Measurements from ENCODE around the gene NCOA6.

The NCOA6 gene

DNA sequence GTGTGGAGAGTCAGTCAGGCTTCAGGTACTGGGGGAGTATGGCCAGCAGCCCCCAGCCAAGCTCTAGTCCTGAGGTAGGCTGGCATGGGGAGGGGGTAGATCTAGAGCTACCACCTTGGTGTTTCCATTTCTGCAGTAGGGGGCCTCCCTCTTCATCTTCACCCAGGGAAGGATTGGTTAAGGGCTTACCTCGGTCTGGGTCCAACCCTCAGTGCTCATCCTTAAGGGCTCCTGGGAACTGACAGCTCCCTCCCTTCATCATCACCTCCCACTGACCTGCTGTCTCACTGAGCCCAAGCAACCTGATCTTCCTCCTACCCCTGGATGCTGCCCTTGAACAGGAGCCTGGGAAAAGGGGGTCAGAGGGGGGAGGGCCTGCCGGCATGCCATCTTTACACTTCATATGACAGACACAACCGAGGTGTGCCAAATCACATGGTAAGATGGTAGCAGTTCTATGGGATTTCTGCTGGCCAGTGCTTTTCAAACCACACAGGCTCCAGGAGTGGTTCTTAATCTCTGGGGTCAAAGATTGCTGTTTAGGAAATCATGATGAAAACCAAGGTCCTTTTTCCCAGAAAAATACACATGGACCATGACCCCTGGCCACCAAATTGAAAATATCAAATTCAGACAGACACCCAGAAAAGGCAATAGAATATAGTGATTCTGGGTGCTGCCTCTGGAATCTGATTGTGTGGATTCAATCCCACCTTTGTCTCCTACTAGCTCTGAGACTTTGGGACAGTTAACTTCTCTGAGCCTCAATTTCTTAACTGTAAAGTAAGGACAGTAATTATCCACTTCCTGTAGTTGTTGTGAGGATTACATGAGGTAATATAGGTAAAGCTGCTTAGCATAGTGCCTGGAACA lies 118.3 kb downstream of the NCOA6 start:
- H3K9me3 ChIP-seq (ENCODE audit: control insufficient read depth, insufficient read depth, low read length) = no peaks in the 10 kb centered on the region
- H3K4me3 ChIP-seq (ENCODE audit: low read depth, low read length) = no peak overlapping the region
- peaks cover 14% of the 10 kb centered on the region for H3K4me1 ChIP-seq (ENCODE audit: control insufficient read depth, insufficient read depth, low read length)
- peaks cover 3% of the 10 kb centered on the region for H3K36me3 ChIP-seq (ENCODE audit: control insufficient read depth, insufficient read depth, low read length)
- H3K27me3 ChIP-seq (ENCODE audit: control insufficient read depth, insufficient read depth, low read length) = peaks cover 23% of the 10 kb centered on the region
- no peak overlapping the region for H3K9ac ChIP-seq (ENCODE audit: low read depth, low read length)

- H3K4me3 ChIP-seq (ENCODE audit: low read depth, low read length) = no peak overlapping the region
- H3K27me3 ChIP-seq (ENCODE audit: control insufficient read depth, insufficient read depth, low read length) = peaks cover 27% of the 10 kb centered on the region
- H3K4me1 ChIP-seq (ENCODE audit: control insufficient read depth, insufficient read depth, low read length) = peaks cover 14% of the 10 kb centered on the region
- peaks cover 3% of the 10 kb centered on the region for H3K36me3 ChIP-seq (ENCODE audit: control insufficient read depth, insufficient read depth, low read length)
- no peaks in the 10 kb centered on the region for H3K9me3 ChIP-seq (ENCODE audit: control insufficient read depth, insufficient read depth, low read length)
- no peak overlapping the region for H3K9ac ChIP-seq (ENCODE audit: low read depth, low read length)
These were observed 119.1 kb downstream of the NCOA6 start for GRCh38 chr20:34706302-34706875.

DNA sequence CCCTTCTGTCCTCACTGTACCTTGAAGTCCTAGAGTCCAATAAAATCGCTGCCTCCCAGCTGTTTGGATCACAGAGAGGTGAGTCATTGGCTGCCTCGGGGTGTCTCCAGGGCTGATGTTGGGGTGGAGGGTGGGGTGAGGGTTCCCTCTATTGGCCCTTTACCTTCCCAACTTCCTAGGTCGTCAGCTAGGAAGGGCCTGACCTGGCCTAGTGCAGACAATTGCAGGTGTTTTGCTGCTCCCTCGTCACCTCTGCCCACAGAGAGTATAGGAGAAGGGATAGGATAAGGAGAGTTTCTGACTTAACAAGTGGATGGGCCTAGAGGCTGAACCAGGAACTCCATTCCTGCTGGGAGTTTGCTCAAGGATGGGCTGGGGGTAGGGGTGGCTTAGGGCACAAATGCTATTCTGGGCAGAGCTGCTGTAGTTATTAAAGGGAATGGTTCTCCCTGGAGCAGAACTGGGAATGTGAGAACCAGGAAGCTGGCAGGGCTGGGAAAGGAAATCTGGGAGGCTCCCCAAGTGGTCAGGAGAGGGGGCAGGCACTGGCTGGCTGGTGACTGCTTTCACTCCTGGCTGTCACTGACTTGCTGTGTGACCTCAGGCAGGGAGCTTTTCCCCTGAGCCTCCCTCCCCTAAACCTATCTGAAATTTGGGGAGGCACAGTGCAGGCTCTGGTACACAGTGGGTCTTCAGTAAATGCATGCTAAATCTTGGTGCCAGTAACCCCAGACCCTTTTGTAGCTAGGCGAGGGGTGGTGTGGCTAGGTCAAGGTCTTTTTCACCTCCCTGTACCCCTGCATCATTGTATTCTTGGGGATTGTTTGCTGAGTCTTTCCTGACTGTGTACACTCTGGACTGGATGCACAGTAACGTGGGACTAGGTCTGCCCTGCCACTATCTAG lies 119.8 kb downstream of the NCOA6 start:
- Histone ChIP-seq H3K36me3 (ENCODE audit: control insufficient read depth, insufficient read depth, low read length) (peaks cover 3% of the 10 kb centered on the region), H3K9me3 (ENCODE audit: control insufficient read depth, insufficient read depth, low read length) (no peaks in the 10 kb centered on the region), H3K9ac (ENCODE audit: low read depth, low read length) (peak overlapping the region; percentile 60), H3K4me3 (ENCODE audit: low read depth, low read length) (peak overlapping the region; percentile 72), H3K4me1 (ENCODE audit: control insufficient read depth, insufficient read depth, low read length) (peaks cover 14% of the 10 kb centered on the region), H3K27me3 (ENCODE audit: control insufficient read depth, insufficient read depth, low read length) (peaks cover 20% of the 10 kb centered on the region)

GRCh38 chr20:34705008-34705396 lies 120.4 kb downstream of the NCOA6 start:
- Histone ChIP-seq H3K9ac (ENCODE audit: low read depth, low read length) (peak overlapping the region; percentile 60), H3K4me3 (ENCODE audit: low read depth, low read length) (peak overlapping the region; percentile 72), H3K36me3 (ENCODE audit: control insufficient read depth, insufficient read depth, low read length) (no peaks in the 10 kb centered on the region), H3K27me3 (ENCODE audit: control insufficient read depth, insufficient read depth, low read length) (peaks cover 14% of the 10 kb centered on the region), H3K4me1 (ENCODE audit: control insufficient read depth, insufficient read depth, low read length) (peaks cover 12% of the 10 kb centered on the region), H3K9me3 (ENCODE audit: control insufficient read depth, insufficient read depth, low read length) (no peaks in the 10 kb centered on the region)

GRCh38 chr20:34704177-34705007 lies 121.1 kb downstream of the NCOA6 start, which contains the start of gene TP53INP2:
Gene TP53INP2 (plus strand): TSS chr20:34704344. CDS start chr20:34708740, 4,396 bp downstream.
- H3K27me3 ChIP-seq (ENCODE audit: control insufficient read depth, insufficient read depth, low read length) = peaks cover 14% of the 10 kb centered on the region
- H3K9ac ChIP-seq (ENCODE audit: low read depth, low read length) = peak within 1 kb of the TSS; percentile 60
- no peaks in the 10 kb centered on the region for H3K36me3 ChIP-seq (ENCODE audit: control insufficient read depth, insufficient read depth, low read length)
- peak within 1 kb of the TSS; percentile 84 for H3K4me3 ChIP-seq (ENCODE audit: low read depth, low read length)
- peaks cover 12% of the 10 kb centered on the region for H3K4me1 ChIP-seq (ENCODE audit: control insufficient read depth, insufficient read depth, low read length)
- H3K9me3 ChIP-seq (ENCODE audit: control insufficient read depth, insufficient read depth, low read length) = no peaks in the 10 kb centered on the region

DNA sequence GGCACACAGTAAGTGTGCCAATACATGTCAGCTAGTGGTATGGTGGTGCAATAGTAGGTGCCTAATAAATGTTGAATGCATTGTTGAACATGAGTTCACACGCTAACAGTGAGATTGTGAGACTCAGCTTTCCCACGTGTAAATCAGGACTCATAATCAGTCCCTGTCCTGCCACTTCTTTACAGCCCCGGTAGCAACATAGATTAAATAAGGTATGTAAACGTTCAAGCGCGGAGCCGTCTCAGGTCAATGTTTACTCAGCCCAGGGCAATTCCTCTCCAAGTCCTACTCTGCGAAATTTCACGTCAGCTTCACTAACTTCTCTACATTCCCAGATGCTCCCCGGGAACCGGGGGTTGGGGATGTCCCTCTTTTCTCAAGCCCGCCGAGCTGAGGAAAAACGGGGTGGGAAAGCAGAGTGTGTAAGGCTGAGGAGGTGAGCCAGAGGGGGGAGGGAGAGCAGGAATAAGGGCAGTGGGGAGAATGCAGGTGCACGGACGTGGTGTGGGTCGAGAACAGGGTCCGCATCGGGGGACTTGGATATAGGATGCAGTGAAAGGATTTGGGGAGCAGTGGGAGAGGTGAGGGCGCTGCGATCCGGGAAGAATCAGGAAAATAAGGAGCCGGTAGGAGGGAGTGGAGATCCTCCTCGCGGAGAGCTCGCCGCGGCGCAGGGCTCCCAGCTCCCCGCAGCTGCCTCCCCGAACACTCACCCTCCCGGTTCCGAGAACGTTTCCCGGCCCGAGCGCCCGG lies 121.9 kb downstream of the NCOA6 start:
- Histone ChIP-seq H3K36me3 (ENCODE audit: control insufficient read depth, insufficient read depth, low read length) (no peaks in the 10 kb centered on the region), H3K4me1 (ENCODE audit: control insufficient read depth, insufficient read depth, low read length) (peaks cover 12% of the 10 kb centered on the region)

GRCh38 chr20:34703061-34703423 lies 122.4 kb downstream of the NCOA6 start:
- Histone ChIP-seq H3K4me3 (ENCODE audit: low read depth, low read length) (peak overlapping the region; percentile 84), H3K36me3 (ENCODE audit: control insufficient read depth, insufficient read depth, low read length) (no peaks in the 10 kb centered on the region), H3K9ac (ENCODE audit: low read depth, low read length) (no peak overlapping the region), H3K4me1 (ENCODE audit: control insufficient read depth, insufficient read depth, low read length) (peaks cover 9% of the 10 kb centered on the region), H3K9me3 (ENCODE audit: control insufficient read depth, insufficient read depth, low read length) (no peaks in the 10 kb centered on the region), H3K27me3 (ENCODE audit: control insufficient read depth, insufficient read depth, low read length) (peaks cover 14% of the 10 kb centered on the region)

More for the DNA sequence above, 121.9 kb downstream of the NCOA6 start:
- Histone ChIP-seq H3K9me3 (ENCODE audit: control insufficient read depth, insufficient read depth, low read length) (no peaks in the 10 kb centered on the region), H3K9ac (ENCODE audit: low read depth, low read length) (peak overlapping the region; percentile 39), H3K27me3 (ENCODE audit: control insufficient read depth, insufficient read depth, low read length) (peaks cover 14% of the 10 kb centered on the region), H3K4me3 (ENCODE audit: low read depth, low read length) (peak overlapping the region; percentile 84)

DNA sequence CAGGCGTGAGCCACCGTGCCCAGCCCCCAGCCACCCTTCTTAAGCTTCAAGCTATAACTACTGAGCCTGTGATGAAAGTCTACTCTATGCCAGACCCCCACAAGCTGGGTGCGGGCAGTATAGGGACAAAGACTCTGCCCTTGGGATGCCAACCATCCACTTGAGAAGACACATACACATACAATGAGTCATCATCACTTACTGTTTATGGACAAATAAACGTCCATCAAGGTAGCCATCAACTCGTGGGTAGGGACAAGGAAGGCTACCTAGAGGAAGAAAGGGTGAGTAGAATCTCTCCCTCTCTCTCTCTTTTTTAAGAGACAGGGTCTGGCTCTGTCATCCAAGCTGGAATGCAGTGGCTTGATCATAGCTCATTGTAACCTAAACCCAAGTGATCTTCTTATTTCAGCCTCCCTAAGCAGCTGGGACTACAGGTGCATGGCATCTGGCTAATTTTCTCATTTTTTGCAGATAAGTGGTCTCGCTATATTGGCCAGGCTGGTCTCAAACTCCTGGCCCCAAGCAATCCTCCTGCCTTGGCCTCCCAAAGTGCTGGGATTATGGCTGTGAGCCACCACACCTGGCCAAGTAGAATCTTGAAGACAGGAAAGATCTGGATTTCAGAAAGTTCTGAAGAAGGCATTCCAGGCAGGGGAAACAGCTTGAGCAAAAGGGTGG lies 123.9 kb downstream of the NCOA6 start:
- H3K4me3 ChIP-seq (ENCODE audit: low read depth, low read length) = no peak overlapping the region
- no peaks in the 10 kb centered on the region for H3K36me3 ChIP-seq (ENCODE audit: control insufficient read depth, insufficient read depth, low read length)
- H3K4me1 ChIP-seq (ENCODE audit: control insufficient read depth, insufficient read depth, low read length) = peaks cover 9% of the 10 kb centered on the region
- no peak overlapping the region for H3K9ac ChIP-seq (ENCODE audit: low read depth, low read length)
- no peaks in the 10 kb centered on the region for H3K9me3 ChIP-seq (ENCODE audit: control insufficient read depth, insufficient read depth, low read length)
- peaks cover 14% of the 10 kb centered on the region for H3K27me3 ChIP-seq (ENCODE audit: control insufficient read depth, insufficient read depth, low read length)

DNA sequence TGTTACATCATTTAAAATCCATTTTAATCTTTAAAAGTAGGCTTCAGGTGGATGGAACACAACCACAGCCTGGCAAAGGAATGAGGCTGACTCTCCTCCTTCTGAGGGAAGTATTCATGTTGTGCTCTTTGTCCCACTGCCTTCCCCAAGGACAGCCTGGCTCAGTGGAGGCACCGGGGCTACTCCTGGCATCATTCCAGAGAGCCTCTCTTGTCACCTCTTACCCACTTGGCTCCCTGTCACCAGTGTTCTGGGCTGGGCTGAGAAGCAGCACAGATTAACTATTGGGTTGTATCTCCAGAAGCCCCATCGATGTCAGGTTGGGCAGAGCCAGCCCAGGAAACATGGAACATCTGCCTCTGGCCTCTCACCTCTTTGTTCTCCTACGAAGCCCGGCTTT lies 132.0 kb downstream of the NCOA6 start:
- H3K9ac ChIP-seq (ENCODE audit: low read depth, low read length) = no peak overlapping the region
- H3K9me3 ChIP-seq (ENCODE audit: control insufficient read depth, insufficient read depth, low read length) = no peaks in the 10 kb centered on the region
- no peaks in the 10 kb centered on the region for H3K27me3 ChIP-seq (ENCODE audit: control insufficient read depth, insufficient read depth, low read length)
- H3K4me3 ChIP-seq (ENCODE audit: low read depth, low read length) = no peak overlapping the region
- H3K36me3 ChIP-seq (ENCODE audit: control insufficient read depth, insufficient read depth, low read length) = no peaks in the 10 kb centered on the region
- no peaks in the 10 kb centered on the region for H3K4me1 ChIP-seq (ENCODE audit: control insufficient read depth, insufficient read depth, low read length)

- H3K4me3 ChIP-seq (ENCODE audit: low read depth, low read length) = no peak overlapping the region
- no peaks in the 10 kb centered on the region for H3K4me1 ChIP-seq (ENCODE audit: control insufficient read depth, insufficient read depth, low read length)
- no peaks in the 10 kb centered on the region for H3K27me3 ChIP-seq (ENCODE audit: control insufficient read depth, insufficient read depth, low read length)
- no peak overlapping the region for H3K9ac ChIP-seq (ENCODE audit: low read depth, low read length)
- no peaks in the 10 kb centered on the region for H3K36me3 ChIP-seq (ENCODE audit: control insufficient read depth, insufficient read depth, low read length)
- H3K9me3 ChIP-seq (ENCODE audit: control insufficient read depth, insufficient read depth, low read length) = no peaks in the 10 kb centered on the region
These were observed 133.6 kb downstream of the NCOA6 start for GRCh38 chr20:34691838-34692237.
